Stimulated activated CD8-positive, alpha-beta memory T cell treated with anti-CD3 and anti-CD28 coated beads, Interleukin-12 subunit alpha, Interleukin-12 subunit beta, amount 100 ng/mL, for 1 hour (primary cell): Measurements from ENCODE around the gene PCGF2.
"Not testable (repeated sequence)": the region's sequence is repeated elsewhere in the genome, so short reads cannot be mapped to it uniquely, and the experiment has no call there.

Experiments
- DNase-seq: peaks from one replicate; pipeline ENCODE4 v3.0.0-alpha.2; 2020; ENCODE audit warnings: low read depth

PCGF2 gene

GRCh38 chr17:38748149-38748891 is at the start of gene PCGF2:
Gene PCGF2, minus strand, starts transcription at chr17:38748336. Its CDS starts 7,934 bp downstream, at chr17:38740402.
- DNase-seq: no peak

- DNase-seq: no peak
These were observed 49.7 kb upstream of the PCGF2 start for GRCh38 chr17:38797828-38798227.

- no peak for DNase-seq
These were observed 49.0 kb upstream of the PCGF2 start for GRCh38 chr17:38797158-38797490.

GRCh38 chr17:38796451-38797157 is 48.5 kb upstream of the PCGF2 start:
- no peak for DNase-seq

GRCh38 chr17:38794221-38794620 is 46.1 kb upstream of the PCGF2 start:
- no peak for DNase-seq

- no peak for DNase-seq
These were observed 43.0 kb upstream of the PCGF2 start for GRCh38 chr17:38791162-38791561.

- not testable (repeated sequence) for DNase-seq
These were observed 42.1 kb upstream of the PCGF2 start for GRCh38 chr17:38790148-38790707.

- no peak for DNase-seq
These were observed 41.0 kb upstream of the PCGF2 start for GRCh38 chr17:38789185-38789584.

- DNase-seq: not testable (repeated sequence)
These were observed 39.9 kb upstream of the PCGF2 start for GRCh38 chr17:38787999-38788398.

- DNase-seq: no peak
These were observed 38.2 kb upstream of the PCGF2 start for GRCh38 chr17:38786372-38786771.

GRCh38 chr17:38783227-38783626 is 35.1 kb upstream of the PCGF2 start:
- no peak for DNase-seq

GRCh38 chr17:38779965-38780752 is 32.0 kb upstream of the PCGF2 start:
- no peak for DNase-seq

GRCh38 chr17:38777641-38778250 is 29.6 kb upstream of the PCGF2 start:
- no peak for DNase-seq

GRCh38 chr17:38773258-38773657 is 25.1 kb upstream of the PCGF2 start:
- no peak for DNase-seq

GRCh38 chr17:38768417-38768816 is 20.3 kb upstream of the PCGF2 start:
- no peak for DNase-seq

GRCh38 chr17:38766341-38766740 is 18.2 kb upstream of the PCGF2 start:
- no peak for DNase-seq

- no peak for DNase-seq
These were observed 14.1 kb upstream of the PCGF2 start for GRCh38 chr17:38762231-38762630.

GRCh38 chr17:38761612-38762011 is 13.5 kb upstream of the PCGF2 start:
- DNase-seq: no peak

- no peak for DNase-seq
These were observed 5.0 kb upstream of the PCGF2 start for GRCh38 chr17:38753071-38753506.

GRCh38 chr17:38752308-38753070 is 4.4 kb upstream of the PCGF2 start, which contains the start of gene PSMB3:
Gene PSMB3, plus strand, starts transcription at chr17:38752741. Its CDS starts 86 bp downstream, at chr17:38752827.
- DNase-seq: peak; percentile 94

GRCh38 chr17:38751808-38752307 is 3.7 kb upstream of the PCGF2 start:
- DNase-seq: peak; percentile 62
